ENCODE results near the gene PURB.
"Not testable (repeated sequence)": the region's sequence is repeated elsewhere in the genome, so short reads cannot be mapped to it uniquely, and the experiment has no call there.

Gene PURB

DNA sequence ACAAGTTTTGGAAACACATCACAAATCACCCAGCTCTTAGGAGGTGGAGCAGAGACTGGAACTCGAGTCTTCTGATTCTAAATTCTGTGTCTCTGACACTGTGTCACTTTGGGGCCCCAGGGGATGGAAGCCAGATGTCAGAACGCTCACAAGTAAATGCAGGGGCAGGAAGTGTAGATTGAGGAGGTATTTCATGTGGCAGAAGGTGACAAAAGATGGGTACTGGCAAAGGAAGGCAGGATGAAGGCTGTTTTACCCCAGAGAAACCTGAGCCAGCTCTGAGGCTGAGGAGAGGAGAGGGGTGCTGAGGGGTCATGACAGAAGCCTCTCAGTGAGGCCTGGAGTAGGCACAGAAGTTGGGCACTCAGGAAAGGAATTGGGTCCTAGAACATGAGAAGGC, 6.0 kb upstream of the PURB start:
- no peak for DNase-seq

GRCh38 chr7:44889086-44889781, 3.9 kb upstream of the PURB start:
- no peak for DNase-seq

- no peak for DNase-seq
Observed at GRCh38 chr7:44887293-44887692, 2.0 kb upstream of the PURB start.

- DNase-seq = peak; percentile 77
Observed at GRCh38 chr7:44884621-44885393, 523 bp downstream of the PURB start.

DNA sequence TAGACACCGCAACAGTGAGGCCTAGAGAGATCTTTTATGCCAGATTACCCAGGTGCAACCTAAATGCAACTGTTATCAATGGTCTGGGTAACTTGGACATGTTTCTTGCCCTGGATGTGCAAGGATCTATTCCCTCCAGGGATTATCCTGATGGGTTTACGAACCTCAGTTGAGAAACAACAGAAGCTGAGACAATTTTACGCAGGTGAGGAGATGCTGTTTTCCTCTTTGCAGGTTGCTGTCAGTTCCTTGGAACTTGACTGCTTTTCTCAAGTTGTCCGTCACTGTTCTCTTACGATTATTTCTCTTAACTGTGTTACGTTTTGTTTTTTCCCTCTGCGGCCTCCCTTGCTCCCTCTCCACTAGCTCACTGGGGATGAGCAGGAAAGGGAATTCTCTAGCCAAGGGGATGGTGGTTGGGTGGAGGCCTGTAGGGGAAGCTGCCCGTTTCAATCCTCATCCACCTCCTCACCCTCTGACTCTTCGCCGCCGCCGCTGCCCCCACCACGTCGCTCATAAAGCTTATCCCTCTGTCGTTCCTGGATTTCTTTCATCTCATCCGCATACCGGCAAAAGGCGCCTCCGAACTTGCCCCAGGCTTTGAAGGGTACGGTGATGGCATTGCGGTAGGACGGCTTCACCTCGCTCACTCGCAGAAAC, 1.2 kb downstream of the PURB start:
- no peak for DNase-seq

GRCh38 chr7:44882899-44883298, 2.4 kb downstream of the PURB start:
- no peak for DNase-seq

- peak; percentile 62 for DNase-seq
Observed at GRCh38 chr7:44881610-44882009, 3.7 kb downstream of the PURB start.

GRCh38 chr7:44881066-44881600, 4.2 kb downstream of the PURB start:
- DNase-seq = no peak

- DNase-seq = no peak
Observed at GRCh38 chr7:44880317-44881018, 4.9 kb downstream of the PURB start.

GRCh38 chr7:44876393-44876792, 8.9 kb downstream of the PURB start:
- no peak for DNase-seq

DNA sequence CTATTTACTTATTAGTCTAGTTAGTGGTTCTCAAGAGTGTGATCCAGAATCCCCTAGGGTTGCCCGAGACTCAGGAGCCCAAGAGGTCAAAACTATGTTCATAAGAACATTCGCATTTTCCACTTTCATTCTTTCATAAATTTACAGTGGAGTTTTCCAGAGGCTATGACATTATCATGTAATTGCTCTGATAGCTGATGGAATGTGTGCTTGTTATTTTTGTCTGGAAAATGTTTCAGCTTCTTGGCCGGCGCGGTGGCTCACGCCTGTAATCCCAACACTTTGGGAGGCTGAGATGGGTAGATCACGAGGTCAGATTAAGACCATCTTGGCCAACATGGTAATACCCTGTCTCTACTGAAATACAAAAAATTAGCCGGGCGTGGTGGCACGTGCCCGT, 10.1 kb downstream of the PURB start:
- no peak for DNase-seq

DNA sequence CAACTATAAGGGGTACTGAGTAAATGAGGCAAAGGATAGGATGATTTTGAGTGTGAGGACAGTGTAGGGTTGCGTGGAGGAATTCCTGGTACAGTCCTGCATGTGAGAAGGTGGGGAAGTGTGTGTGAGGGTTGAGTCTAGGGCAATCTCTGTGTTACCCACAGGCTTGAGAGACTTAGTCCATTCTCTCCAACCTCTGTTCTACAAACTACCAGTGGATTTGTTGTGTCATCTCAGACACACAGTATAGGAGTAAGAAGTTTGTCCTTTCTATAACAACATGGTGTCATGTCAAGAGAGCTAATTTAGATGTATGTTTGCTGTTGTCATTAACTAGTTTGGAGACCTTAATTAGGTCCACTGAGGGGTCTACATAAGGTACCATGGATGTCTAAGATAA, 12.5 kb downstream of the PURB start:
- no peak for DNase-seq

DNA sequence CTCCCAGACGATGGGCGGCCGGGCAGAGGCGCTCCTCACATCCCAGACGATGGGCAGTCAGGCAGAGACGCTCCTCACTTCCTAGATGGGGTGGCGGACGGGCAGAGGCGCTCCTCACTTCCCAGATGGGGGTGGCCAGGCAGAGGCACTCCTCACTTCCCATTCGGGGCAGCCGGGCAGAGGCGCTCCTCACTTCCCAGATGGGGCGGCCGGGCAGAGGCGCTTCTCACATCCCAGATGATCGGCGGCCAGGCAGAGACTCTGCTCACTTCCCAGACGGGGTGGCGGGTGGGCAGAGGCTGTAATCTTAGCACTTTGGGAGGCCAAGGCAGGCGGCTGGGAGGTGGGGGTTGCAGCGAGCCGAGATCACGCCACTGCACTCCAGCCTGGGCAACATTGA, 13.4 kb downstream of the PURB start:
- DNase-seq = not testable (repeated sequence)

- not testable (repeated sequence) for DNase-seq
Observed at GRCh38 chr7:44870780-44871179, 14.6 kb downstream of the PURB start.

DNA sequence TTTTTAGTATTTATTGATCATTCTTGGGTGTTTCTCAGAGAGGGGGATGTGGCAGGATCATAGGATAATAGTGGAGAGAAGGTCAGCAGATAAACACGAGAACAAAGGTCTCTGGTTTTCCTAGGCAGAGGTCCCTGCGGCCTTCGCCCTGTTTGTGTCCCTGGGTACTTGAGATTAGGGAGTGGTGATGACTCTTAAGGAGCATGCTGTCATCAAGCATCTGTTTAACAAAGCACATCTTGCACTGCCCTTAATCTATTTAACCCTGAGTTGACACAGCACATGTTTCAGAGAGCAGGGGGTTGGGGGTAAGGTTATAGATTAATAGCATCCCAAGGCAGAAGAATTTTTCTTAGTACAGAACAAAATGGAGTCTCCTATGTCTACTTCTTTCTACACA, 15.0 kb downstream of the PURB start:
- DNase-seq = not testable (repeated sequence)

- peak; percentile 22 for DNase-seq
Observed at GRCh38 chr7:44867073-44867995, 18.0 kb downstream of the PURB start.

DNA sequence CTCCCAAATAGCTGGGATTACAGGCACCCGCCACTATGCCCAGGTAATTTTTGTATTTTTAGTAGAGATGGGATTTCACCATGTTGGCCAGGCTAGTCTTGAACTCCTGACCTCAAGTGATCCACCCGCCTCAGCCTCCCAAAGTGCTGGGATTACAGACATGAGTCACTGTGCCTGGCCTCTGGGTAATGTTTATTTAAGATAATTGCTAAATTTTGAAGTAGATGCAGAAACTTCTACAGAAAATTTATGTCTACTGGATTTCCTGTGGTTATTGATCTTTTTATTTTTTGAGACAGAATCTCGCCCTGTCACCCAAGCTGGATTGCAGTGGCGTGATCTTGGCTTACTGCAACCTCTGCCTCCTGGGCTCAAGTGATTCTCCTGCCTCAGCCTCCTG, 23.4 kb downstream of the PURB start:
- not testable (repeated sequence) for DNase-seq

DNA sequence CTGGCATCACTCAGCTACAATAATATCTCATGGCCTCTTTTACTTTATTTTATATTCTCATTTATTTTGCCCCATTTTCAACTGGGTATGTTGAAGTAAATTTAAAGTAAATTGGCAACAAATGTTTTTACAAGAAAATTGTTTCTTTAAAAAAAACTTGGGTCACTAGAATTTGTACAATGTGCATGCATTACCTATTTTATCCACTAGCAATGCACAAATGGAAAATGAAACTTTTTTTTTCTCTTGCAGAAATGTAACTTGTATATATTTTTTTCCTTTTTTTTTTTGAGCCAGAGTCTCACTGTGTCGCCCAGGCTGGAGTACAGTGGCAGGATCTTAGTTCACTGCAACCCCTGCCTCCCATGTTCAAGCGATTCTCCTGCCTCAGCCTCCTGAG, 27.2 kb downstream of the PURB start:
- DNase-seq = peak; percentile 40

GRCh38 chr7:44854644-44855364, 30.5 kb downstream of the PURB start:
- DNase-seq = no peak

- DNase-seq = no peak
Observed at GRCh38 chr7:44853391-44853790, 31.9 kb downstream of the PURB start.

DNA sequence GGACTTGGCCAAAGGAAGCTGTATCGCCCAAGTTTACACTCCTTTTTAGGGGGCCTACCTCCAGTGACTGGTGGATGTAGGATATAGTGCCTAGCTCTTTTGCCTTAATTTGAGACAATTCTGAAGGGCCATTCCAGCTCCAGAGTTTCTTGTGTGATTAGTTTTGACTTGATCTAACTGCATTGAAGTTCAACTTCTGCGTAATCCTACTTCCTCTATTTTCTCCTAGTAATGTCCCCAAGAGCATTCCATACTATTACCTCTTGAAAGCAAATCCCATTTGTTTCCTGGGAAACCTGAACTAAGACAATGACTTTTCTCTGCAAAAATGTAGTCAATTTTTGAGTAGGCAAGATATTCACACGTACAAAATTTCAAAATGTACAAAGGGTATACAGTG, 32.7 kb downstream of the PURB start:
- no peak for DNase-seq

All from hematopoietic multipotent progenitor cell treated with erythropoietin and hydrocortisone succinate and interleukin-3 and kit ligand, for 6 days (in vitro differentiated cells).